NCI-H1092 treated with DMSO at 0.1 percent for 48 hours (cell line): Measurements from ENCODE around the gene STARD5.

Source experiments
- DNase-seq: peaks from one replicate; lab custom pipeline; 2025; lab: John Stamatoyannopoulos, UW

STARD5 gene

GRCh38 chr15:81274255-81274654 is 49.7 kb downstream of the STARD5 start:
- no peak for DNase-seq

GRCh38 chr15:81273855-81274254 is 50.1 kb downstream of the STARD5 start:
- no peak for DNase-seq

- DNase-seq = no peak
Observed at GRCh38 chr15:81273200-81273599, 50.7 kb downstream of the STARD5 start.

DNA sequence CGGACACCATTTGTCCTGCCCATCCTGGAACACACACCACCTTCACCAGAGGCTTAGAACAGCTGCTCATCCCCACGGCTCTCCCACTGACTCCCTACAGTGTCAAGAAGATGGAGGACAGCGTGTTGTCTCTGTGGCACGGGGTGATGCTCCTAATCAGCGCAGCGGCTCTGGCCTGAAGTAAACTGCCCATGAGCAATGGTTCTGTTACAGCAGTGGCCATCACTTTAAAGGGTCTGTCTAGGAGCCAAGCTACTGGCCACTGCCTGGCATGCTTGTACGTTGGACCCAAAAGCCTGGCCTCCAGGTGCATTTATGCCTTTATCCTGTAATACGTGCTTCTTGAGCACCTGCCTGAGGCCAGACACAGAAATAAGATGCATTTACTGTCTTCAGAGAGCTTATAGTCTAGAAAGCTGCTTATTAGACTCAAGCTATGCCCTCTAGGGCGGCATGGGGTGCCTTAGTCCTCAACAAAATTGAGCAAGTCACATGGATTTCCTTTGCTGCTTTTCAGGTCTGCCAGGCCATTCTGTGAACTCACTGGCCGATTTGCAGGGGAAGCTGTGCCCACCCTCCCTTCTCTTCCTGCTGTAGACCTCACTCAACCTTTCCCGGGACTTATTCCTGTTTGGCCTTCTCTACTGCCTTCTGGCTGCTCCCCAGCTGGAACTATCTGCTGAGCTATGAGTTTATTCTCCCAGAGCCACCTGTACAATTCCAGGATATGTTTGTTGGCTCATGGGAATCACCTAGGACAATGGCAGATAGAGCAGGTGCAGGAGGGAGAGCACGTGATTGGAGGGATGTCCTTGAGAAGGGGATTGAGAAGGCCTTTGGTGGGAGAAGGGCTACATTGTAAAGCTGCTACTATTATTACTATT is 51.9 kb downstream of the STARD5 start:
- DNase-seq = no peak

GRCh38 chr15:81270781-81271491 is 53.0 kb downstream of the STARD5 start:
- DNase-seq = no peak

DNA sequence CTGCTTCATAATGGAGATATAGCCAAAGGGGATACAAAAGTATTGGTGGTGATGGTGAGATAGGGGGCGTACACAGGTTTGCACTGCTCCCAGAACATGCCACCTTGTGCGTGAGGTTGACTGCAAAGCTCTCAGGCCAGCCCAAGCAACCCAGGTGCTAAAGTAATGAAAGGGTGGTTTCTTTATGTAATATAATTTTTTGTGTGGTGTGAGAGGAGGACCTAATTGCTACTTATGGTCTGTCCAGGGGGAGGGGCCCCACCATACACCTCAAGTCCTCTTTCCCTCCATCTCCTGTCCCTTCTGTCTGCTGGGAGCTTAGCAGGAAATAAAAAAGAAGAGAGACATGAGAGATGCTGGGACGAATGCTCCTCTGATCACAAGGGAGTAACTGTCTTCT is 53.8 kb downstream of the STARD5 start:
- DNase-seq = no peak

DNA sequence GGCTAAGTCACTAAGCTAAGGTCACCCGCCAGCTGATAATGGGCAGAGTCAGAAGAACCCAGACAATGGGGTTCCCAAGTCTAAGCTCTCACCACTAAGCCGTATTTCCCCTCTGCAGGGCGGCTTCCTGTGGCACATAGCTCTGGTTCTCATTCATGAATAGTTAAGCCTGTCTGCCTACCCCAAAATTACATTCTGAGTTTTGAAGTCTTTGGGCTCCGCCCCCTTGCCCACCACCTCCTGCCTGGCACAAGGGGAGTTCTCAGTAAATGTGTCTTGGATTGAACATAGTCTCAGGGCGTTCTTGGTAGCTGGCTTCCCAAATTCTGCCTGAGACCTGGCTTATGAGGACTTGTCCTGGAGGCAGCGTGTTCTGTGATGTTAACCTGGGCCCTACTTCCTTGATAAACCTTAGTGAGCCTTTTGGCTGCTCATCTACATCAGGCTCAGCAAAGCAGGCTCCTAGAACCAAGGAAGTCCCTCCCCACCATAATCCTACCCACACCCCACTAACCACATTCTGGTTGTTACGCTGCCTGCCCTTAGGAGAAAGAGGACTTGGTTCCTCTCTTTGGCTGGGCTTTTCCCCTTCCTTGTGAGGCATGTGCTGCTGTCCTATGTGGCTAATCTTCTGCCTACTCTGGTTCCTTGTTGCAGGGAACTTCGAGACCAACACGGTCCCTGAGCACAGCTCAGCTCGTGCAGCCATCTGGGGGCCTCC is 54.9 kb downstream of the STARD5 start:
- DNase-seq = no peak

DNA sequence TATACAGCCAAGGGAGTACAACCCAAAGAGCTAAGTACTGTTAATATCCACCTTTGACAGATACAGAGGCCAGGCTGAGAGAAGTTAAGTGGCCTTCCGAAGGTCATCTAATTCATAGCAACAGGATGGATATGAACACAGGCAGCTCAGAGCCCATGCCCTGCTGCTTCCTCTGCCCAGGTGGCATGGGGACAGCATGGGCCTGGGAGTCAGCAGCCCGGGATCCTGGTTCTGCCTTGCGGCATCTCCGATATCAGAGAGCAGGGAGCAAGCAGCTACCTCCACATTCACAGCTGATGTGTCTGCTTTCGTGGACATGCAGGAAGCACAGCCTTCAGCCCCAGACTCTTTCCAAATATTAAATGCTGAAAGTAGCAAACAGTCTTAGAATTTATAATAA is 55.6 kb downstream of the STARD5 start:
- DNase-seq = no peak

DNA sequence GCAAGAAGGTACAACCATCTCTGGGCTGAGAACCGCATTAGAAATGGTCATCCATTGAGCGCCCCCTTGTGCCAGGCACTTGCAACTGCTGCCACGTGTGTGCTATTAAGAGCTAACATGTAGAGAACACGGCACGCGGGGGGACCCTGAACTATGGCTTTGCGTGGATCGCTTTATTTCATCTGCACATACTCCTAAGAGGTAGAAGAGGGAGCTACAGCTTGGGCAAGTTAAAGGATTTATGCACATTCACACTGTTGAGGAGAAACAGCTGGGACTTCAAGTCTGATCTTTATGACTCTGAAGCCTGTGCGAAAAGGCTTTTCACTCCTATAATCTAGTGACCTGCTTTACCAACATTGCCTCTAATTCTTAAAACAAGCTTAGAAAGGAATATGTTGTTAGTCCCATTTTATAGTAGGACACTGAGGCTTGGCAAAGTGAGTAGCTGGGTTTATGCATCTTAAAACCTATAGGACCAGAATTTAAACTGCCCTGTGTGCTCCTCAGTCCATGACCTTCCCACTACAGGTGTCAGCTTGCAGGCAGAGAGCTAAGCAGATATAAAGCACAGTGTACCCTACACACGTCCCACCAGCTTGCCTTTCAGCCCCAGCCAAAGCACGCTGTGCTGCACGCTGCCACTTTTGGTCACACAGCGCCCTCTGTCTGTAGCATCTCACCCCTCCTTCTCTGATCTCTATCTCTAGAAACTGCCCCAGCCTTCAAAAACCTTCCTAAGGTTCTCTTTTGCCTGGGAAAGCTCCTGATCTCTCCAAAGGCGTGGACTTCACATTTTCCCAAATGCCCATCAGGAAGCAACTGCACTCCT is 57.8 kb downstream of the STARD5 start:
- DNase-seq = peak; percentile 61

DNA sequence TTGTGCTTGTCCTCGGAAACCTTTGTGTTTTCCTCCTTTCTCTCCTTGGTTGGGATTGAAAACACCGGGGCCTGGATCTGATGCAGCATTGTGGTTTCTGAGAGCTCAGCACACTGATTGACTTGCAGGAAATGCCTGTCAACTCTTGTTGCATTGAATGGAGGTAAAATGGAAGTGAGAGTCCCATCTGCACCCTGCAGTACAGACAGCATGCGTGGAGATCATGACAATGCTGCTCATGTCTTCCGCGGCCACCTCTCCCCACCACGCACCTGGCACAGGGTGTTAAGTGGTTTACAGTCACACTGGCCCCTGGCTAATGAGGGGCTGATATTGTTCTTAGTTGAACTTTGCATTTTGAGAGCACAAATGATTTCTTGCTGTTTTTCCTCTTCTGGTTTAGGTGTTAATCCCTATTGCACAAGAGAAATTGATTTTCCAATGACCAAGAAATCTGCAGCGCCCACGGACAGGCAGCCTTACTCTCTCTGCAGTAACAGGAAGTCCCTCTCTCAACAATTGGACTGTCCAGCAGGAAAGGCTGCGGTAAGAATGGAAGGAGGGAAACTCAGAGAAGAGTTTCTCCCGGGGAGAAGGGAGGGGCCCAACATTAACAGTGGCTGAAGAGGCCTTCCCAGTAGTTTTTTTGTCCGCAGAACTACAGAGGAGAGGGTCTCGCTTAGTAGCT is 58.5 kb downstream of the STARD5 start:
- DNase-seq = no peak

GRCh38 chr15:81264072-81264857 is 59.7 kb downstream of the STARD5 start:
- DNase-seq = no peak

- DNase-seq = no peak
Observed at GRCh38 chr15:81263477-81263876, 60.5 kb downstream of the STARD5 start.

- DNase-seq = no peak
Observed at GRCh38 chr15:81261172-81261811, 62.6 kb downstream of the STARD5 start.

DNA sequence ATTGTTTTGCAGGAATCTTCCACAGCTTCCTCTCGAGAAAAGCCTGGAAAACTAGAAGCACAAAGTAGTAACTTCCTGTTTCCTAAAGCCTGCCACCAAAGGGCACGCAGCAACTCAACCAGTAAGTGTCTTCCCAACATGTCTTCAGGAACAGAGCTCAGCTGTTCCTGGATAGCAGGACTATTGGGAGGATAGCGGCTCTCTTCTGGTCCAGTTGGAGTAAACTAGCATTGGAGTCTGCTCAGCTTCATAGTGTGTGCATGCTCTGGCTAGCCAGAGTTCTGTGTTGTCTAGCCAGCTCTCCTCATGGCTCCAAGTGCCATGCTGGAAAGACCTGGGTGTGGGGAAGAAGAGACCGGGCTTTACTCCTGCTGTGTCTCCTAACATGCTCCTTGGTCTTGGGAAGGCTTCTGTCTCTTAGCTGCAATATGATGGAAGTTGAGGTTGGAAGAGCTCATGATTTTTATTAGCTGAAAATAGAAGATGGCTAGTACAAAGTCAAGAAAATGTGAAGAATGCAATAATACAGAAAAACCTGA is 64.1 kb downstream of the STARD5 start:
- no peak for DNase-seq
